Activated CD8-positive, alpha-beta memory T cell treated with anti-CD3 and anti-CD28 coated beads for 24 hours (primary cell): ENCODE data around the gene C5orf47.

Experiments
- DNase-seq: peaks from one replicate; pipeline ENCODE4 v3.0.0-alpha.2; 2020

The C5orf47 gene

GRCh38 chr5:174045470-174046025, 56.6 kb downstream of the C5orf47 start, which contains the start of gene NSG2:
Gene NSG2 (plus strand): TSS chr5:174045706. CDS start chr5:174046756, 1,050 bp downstream.
- no peak for DNase-seq

DNA sequence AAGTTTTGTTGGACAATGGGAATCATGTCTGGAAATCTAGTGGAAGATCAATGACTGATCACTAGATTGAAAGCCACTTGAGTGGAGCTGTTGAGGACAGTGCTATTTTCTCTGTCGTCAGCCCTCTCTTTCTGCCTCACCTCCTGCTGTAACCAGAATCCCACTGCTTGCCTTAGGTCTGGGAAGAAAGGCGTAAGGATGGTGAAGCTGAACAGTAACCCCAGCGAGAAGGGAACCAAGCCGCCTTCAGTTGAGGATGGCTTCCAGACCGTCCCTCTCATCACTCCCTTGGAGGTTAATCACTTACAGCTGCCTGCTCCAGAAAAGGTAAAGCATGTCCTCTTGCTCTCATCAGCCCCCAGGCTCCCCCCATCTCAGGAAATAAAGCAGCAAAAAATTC, 57.6 kb downstream of the C5orf47 start:
- no peak for DNase-seq

DNA sequence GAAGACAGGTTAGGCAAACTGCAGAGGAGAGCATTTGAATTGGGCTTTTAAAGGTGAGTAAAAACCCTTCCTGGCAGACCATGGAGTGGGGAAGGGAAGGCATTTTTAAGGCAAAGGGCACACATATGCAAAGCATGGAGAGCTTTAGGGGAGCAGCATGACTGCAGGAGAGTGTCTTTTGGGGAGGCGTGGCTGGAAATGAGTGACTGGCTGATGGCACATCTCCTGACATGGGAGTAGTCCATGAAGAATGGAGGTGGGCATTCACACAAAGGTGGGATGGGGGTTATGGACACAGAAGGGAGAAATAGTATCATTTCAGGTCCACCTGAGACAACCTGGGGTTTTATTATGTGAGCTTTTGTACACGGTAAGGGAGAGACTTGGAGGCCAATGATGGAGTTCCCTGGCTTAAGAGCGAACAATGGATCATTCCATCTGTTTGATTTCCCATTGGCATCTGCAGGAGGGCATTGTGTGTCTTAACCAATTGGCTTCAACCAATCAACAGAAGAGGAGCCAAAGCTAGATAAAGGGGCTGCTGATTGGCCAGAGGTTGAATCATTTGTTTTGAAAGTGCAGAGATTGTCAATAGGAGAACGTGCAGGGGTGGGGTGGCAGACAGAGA, 58.6 kb downstream of the C5orf47 start:
- no peak for DNase-seq

DNA sequence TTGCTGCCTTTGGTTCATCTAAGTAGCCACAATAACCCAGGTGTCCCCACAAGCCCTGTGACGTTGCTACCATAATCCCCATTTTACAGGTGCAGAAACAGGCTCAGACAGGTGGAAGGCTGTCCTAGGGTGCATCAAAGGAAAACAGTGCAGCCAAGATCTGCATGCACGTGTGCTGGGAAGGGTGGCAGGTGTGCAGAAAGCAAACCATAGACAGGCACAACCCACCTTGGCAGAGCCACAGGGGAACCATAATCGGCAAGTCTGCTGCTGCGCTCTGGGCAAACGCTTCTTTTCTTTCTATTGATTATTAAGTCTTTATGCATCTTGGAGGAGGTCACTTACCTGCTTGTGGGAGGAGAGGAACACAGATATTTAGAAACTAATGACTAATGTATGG, 63.7 kb downstream of the C5orf47 start:
- DNase-seq, result no peak

- no peak for DNase-seq
These were observed 64.9 kb downstream of the C5orf47 start for GRCh38 chr5:174053905-174054304.
